ENCODE results near the gene DOCK3.

DNA sequence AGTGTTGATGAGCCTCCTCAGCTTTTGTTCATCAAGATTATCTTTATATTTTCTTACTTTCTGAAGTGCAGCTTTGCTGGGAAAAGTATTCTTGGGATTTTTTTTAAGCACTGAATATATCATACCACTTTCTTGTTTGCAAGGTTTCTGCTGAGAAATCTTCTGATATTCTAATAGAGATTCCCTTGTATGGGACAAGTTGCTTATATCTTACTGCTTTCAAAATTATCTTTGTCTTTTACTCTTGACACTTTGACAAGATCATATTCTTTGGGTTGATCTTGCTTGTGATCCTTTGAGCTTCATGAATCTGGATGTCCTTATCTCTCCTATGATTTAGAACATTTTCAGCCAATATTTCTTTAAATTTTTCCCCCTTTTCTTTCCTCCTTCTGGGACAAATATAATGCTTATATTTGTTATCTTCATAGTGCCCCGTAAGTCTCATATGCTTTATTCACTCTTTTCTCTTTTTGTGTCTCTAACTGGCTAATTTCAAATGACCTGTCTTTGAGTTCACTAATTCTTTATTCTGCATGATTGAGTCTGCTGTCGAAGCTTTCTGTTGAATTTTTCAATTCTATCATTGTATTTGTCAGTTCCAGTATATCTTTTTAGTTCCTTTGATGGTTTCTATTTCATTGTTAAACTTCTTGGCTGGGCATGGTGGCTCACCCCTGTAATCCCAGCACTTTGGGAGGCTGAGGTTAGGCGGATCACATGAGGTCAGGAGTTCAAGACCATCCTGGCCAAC lies 499.0 kb downstream of the DOCK3 start:
- TF ChIP-seq, protein P1, sequence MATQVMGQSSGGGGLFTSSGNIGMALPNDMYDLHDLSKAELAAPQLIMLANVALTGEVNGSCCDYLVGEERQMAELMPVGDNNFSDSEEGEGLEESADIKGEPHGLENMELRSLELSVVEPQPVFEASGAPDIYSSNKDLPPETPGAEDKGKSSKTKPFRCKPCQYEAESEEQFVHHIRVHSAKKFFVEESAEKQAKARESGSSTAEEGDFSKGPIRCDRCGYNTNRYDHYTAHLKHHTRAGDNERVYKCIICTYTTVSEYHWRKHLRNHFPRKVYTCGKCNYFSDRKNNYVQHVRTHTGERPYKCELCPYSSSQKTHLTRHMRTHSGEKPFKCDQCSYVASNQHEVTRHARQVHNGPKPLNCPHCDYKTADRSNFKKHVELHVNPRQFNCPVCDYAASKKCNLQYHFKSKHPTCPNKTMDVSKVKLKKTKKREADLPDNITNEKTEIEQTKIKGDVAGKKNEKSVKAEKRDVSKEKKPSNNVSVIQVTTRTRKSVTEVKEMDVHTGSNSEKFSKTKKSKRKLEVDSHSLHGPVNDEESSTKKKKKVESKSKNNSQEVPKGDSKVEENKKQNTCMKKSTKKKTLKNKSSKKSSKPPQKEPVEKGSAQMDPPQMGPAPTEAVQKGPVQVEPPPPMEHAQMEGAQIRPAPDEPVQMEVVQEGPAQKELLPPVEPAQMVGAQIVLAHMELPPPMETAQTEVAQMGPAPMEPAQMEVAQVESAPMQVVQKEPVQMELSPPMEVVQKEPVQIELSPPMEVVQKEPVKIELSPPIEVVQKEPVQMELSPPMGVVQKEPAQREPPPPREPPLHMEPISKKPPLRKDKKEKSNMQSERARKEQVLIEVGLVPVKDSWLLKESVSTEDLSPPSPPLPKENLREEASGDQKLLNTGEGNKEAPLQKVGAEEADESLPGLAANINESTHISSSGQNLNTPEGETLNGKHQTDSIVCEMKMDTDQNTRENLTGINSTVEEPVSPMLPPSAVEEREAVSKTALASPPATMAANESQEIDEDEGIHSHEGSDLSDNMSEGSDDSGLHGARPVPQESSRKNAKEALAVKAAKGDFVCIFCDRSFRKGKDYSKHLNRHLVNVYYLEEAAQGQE (IDR thresholded peaks at IDR 0.05) = no peak
- TF ChIP-seq, protein P2, sequence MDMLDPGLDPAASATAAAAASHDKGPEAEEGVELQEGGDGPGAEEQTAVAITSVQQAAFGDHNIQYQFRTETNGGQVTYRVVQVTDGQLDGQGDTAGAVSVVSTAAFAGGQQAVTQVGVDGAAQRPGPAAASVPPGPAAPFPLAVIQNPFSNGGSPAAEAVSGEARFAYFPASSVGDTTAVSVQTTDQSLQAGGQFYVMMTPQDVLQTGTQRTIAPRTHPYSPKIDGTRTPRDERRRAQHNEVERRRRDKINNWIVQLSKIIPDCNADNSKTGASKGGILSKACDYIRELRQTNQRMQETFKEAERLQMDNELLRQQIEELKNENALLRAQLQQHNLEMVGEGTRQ (IDR thresholded peaks at IDR 0.05) = no peak
- TF ChIP-seq ESRRA (IDR thresholded peaks at IDR 0.05; ENCODE audit: borderline replicate concordance, low read length) (no peak), POLR2A (IDR thresholded peaks at IDR 0.05; ENCODE audit: low read length) (no peak), CHD4 (IDR thresholded peaks at IDR 0.05; ENCODE audit: borderline replicate concordance) (no peak), JUN (IDR thresholded peaks at IDR 0.05) (no peak)
- TF ChIP-seq, protein P3, sequence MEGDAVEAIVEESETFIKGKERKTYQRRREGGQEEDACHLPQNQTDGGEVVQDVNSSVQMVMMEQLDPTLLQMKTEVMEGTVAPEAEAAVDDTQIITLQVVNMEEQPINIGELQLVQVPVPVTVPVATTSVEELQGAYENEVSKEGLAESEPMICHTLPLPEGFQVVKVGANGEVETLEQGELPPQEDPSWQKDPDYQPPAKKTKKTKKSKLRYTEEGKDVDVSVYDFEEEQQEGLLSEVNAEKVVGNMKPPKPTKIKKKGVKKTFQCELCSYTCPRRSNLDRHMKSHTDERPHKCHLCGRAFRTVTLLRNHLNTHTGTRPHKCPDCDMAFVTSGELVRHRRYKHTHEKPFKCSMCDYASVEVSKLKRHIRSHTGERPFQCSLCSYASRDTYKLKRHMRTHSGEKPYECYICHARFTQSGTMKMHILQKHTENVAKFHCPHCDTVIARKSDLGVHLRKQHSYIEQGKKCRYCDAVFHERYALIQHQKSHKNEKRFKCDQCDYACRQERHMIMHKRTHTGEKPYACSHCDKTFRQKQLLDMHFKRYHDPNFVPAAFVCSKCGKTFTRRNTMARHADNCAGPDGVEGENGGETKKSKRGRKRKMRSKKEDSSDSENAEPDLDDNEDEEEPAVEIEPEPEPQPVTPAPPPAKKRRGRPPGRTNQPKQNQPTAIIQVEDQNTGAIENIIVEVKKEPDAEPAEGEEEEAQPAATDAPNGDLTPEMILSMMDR (IDR thresholded peaks at IDR 0.05) = no peak

Measured in A549 (cell line).